Ishikawa (cell line): Measurements from ENCODE around the gene SYT12.
A peak's percentile ranks its signal among the peaks of the same experiment; 100 is the strongest.

Experiments used
- CEBPB ChIP-seq: IDR thresholded peaks from 2 replicates; pipeline ENCODE4 v1.6.1; 2012
- CREB1 ChIP-seq: IDR thresholded peaks from 2 replicates; pipeline ENCODE4 v1.6.1; 2012; ENCODE audit warnings: low read depth
- EGR1 ChIP-seq: IDR thresholded peaks from 2 replicates; pipeline ENCODE4 v1.6.1; 2012
- EP300 ChIP-seq: IDR thresholded peaks from 2 replicates; pipeline ENCODE4 v1.6.1; 2012; ENCODE audit warnings: borderline replicate concordance
- FOXM1 ChIP-seq: IDR thresholded peaks from 2 replicates; pipeline ENCODE4 v1.6.1; 2012; ENCODE audit warnings: low read depth, borderline replicate concordance
- NFIC ChIP-seq: IDR thresholded peaks from 2 replicates; pipeline ENCODE4 v1.6.1; 2012
- RAD21 ChIP-seq: IDR thresholded peaks from 2 replicates; pipeline ENCODE4 v1.6.1; 2012; ENCODE audit warnings: low read depth
- TAF1 ChIP-seq: IDR thresholded peaks from 2 replicates; pipeline ENCODE4 v1.6.1; 2012; ENCODE audit warnings: low read depth, mild to moderate bottlenecking
- TCF12 ChIP-seq: IDR thresholded peaks from 2 replicates; pipeline ENCODE4 v1.6.1; 2012; ENCODE audit warnings: low read depth
- TEAD4 ChIP-seq: IDR thresholded peaks from 2 replicates; pipeline ENCODE4 v1.6.1; 2012
- YY1 ChIP-seq: IDR thresholded peaks from 2 replicates; pipeline ENCODE4 v1.6.1; 2012; ENCODE audit warnings: low read depth
- ZBTB7A ChIP-seq: IDR thresholded peaks from 2 replicates; pipeline ENCODE4 v1.6.1; 2012; ENCODE audit warnings: low read depth
- TF ChIP-seq, protein P1 (sequence below): IDR thresholded peaks from 2 replicates; pipeline ENCODE4 v1.6.1; 2012
- TF ChIP-seq, protein P2 (sequence below): IDR thresholded peaks from 2 replicates; pipeline ENCODE4 v1.6.1; 2012
- TF ChIP-seq, protein P3 (sequence below): IDR thresholded peaks from 2 replicates; pipeline ENCODE4 v1.6.1; 2012; ENCODE audit warnings: low read depth, mild to moderate bottlenecking

SYT12 gene

DNA sequence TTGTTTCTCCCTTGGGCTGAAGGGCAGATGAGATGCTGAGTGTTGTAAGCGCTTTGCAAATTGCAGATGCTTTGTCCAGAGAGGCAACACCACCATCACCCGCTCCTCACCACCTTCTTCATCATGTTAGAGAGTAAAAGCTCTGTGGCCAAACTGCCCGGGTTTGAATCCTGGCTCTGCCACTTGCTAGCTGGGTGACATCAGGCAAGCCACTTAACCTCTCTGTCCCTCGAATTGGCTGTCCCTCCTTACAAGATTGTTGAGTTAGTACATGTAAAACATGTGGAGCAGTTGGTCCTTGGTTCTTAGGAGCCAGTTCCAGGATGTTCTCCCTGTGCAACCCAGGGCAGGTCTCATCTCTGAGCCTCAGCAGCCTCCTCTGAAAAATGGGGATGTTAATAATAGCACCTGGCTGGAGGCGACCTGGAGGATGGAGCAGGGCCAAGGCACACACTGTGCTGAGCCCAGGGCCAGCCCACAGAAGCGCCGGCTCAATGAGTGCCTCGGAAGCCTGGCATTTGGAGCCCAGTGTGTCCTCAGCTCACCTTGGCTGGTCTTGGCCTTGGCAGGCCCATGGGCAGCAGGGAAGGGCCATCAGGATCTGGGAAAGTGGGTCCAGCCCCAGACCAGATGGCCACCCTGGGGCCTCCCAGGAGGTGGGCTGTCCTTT lies 37.3 kb upstream of the SYT12 start:
- TF ChIP-seq ZBTB7A (no peak), RAD21 (no peak), TEAD4 (no peak), TCF12 (no peak), EP300 (no peak), NFIC (peak; percentile 39; the same call in 1 of the 2 replicates), FOXM1 (no peak), CREB1 (no peak), EGR1 (no peak), YY1 (no peak), CEBPB (no peak), TAF1 (no peak)
- TF ChIP-seq, protein P1, sequence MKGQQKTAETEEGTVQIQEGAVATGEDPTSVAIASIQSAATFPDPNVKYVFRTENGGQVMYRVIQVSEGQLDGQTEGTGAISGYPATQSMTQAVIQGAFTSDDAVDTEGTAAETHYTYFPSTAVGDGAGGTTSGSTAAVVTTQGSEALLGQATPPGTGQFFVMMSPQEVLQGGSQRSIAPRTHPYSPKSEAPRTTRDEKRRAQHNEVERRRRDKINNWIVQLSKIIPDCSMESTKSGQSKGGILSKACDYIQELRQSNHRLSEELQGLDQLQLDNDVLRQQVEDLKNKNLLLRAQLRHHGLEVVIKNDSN: no peak
- TF ChIP-seq, protein P2, sequence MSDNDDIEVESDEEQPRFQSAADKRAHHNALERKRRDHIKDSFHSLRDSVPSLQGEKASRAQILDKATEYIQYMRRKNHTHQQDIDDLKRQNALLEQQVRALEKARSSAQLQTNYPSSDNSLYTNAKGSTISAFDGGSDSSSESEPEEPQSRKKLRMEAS: 0 out of 2 replicates have a peak, but pooled peaks have one; percentile 14
- TF ChIP-seq, protein P3, sequence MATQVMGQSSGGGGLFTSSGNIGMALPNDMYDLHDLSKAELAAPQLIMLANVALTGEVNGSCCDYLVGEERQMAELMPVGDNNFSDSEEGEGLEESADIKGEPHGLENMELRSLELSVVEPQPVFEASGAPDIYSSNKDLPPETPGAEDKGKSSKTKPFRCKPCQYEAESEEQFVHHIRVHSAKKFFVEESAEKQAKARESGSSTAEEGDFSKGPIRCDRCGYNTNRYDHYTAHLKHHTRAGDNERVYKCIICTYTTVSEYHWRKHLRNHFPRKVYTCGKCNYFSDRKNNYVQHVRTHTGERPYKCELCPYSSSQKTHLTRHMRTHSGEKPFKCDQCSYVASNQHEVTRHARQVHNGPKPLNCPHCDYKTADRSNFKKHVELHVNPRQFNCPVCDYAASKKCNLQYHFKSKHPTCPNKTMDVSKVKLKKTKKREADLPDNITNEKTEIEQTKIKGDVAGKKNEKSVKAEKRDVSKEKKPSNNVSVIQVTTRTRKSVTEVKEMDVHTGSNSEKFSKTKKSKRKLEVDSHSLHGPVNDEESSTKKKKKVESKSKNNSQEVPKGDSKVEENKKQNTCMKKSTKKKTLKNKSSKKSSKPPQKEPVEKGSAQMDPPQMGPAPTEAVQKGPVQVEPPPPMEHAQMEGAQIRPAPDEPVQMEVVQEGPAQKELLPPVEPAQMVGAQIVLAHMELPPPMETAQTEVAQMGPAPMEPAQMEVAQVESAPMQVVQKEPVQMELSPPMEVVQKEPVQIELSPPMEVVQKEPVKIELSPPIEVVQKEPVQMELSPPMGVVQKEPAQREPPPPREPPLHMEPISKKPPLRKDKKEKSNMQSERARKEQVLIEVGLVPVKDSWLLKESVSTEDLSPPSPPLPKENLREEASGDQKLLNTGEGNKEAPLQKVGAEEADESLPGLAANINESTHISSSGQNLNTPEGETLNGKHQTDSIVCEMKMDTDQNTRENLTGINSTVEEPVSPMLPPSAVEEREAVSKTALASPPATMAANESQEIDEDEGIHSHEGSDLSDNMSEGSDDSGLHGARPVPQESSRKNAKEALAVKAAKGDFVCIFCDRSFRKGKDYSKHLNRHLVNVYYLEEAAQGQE: no peak

DNA sequence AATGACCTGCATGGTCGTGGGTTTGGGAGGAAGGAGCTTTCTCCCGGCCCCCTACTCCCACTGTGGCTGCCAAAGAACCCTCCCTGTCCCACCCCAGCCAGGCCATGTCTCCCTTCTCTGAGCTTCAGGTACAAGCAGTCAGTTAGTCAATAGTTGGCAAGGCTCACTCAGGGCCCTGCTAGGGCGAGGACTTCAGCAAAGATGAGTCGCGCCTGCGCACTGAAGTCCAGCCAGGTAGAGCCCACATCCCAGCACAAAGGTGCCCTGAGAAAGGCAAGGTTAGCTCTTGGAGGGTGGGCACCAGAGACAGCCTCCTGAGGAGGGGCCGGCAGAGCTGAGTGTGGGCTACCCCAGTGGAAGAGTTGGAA lies 36.8 kb upstream of the SYT12 start:
- TF ChIP-seq TEAD4: no peak
- TF ChIP-seq, protein P2: no peak
- TF ChIP-seq EGR1: no peak
- no peak for TF ChIP-seq EP300
- TF ChIP-seq YY1: no peak
- no peak for TF ChIP-seq TCF12
- TF ChIP-seq FOXM1: no peak
- TF ChIP-seq, protein P3: no peak
- TF ChIP-seq, protein P1: no peak
- no peak for TF ChIP-seq CEBPB
- TF ChIP-seq ZBTB7A: no peak
- no peak for TF ChIP-seq CREB1
- TF ChIP-seq NFIC: no peak
- no peak for TF ChIP-seq TAF1
- TF ChIP-seq RAD21: no peak

DNA sequence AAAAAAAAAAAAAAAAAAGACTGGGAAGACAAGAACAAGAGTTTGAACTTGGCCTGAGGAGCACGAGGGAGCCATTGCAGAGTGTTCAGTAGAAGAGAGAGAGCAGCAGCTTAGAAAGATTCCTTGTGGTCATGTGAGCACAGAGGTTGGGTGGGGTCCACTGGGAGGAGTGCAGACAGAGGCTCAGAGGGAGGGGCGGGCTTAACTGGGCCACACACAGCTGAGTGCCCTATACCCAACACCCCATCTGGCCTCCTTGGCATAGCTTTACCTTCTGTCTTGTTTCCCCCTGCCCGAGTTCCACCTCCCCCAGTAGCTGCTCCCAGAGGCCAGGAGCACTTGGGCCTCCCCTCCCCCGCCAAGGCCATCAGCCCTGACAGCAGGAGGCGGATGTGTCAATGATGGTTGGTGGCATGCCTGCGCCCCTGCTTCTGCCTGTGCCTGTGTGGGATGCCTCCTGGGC lies 35.7 kb upstream of the SYT12 start:
- TF ChIP-seq TCF12 (no peak), TEAD4 (no peak), EP300 (no peak), RAD21 (no peak), ZBTB7A (no peak)
- TF ChIP-seq, protein P1: peak; percentile 32; the same call in 1 of the 2 replicates

DNA sequence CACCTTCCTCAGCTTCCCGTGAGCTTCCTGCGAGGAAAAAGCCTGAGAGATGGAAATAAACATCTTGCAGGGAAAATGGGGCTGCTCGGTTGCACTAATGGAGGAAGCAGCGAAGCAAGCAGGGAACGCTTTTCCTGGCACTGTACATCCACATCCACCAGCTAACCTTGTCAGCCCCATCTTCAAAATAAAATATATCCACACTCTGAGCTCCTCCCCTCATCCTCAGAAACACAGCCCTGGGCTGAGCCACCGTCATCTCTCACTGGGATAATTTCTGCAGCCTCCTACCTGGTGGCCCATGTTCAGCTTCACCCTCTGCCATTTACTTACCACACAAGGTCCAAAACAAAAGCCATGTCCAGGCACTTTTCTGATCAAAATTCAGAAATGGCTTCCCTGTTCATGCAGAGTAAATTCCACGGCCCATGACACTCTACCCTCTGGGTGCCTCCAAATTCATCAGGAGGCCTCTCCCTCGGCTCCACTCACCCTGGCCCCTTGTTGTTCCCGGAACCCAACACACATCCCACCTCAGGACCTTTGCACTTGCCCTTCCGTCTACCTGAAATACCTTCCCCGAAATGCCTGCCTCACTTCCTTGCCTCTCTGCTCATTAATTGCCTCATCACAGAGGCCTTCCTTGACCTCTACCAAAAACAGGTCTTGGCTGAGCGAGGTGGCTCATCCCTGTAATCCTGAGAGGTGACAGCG lies 34.9 kb upstream of the SYT12 start:
- TF ChIP-seq NFIC (no peak), YY1 (no peak), CEBPB (no peak), FOXM1 (no peak), TCF12 (no peak), ZBTB7A (no peak), RAD21 (no peak), EP300 (no peak), EGR1 (no peak), CREB1 (no peak), TEAD4 (no peak), TAF1 (no peak)
- TF ChIP-seq, protein P3: no peak
- TF ChIP-seq, protein P1: no peak
- TF ChIP-seq, protein P2: no peak
